GM12872 (cell line): ENCODE results near the gene TRERF1.

ENCODE experiments used
- TF ChIP-seq, protein P1 (sequence below): IDR thresholded peaks from 3 replicates; pipeline ENCODE4 v1.5.1; 2011; ENCODE audit warnings: low read depth, mild to moderate bottlenecking, low read length, moderate library complexity; ENCODE audit not compliant: insufficient read depth

Gene TRERF1

DNA sequence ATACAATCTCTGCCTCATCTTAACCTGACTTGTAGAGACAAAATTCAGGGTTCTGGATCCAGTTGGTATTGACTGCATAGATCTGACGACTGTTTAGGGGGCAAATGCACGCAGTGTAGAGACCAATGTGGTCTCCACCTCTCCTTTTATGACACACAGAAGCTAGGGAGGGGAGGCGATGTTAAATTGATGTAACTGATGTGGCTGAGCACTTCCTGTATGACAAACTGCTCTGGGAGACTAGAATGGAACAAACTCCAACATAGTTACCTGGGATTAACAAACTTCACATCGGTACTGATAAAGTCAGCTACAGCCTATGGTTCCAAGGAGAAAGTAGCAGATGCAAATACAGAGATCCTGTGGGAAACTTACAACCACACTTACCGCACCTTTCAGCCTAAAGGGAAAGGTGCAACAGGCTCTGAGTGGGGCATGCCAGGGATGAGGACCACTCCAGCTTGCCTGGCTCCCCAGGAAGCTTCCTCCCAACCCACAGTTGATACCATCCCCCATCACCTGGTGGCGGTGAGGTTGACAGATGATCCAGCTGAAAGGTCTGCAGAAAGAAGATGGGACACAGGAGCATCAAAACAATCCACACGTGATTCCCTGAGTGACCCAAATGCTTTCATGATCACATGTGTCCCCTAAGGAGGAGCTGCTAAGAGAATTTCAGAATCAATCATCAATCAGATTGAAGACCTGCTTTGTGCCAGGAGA lies 173.4 kb downstream of the TRERF1 start:
- TF ChIP-seq, protein P1, sequence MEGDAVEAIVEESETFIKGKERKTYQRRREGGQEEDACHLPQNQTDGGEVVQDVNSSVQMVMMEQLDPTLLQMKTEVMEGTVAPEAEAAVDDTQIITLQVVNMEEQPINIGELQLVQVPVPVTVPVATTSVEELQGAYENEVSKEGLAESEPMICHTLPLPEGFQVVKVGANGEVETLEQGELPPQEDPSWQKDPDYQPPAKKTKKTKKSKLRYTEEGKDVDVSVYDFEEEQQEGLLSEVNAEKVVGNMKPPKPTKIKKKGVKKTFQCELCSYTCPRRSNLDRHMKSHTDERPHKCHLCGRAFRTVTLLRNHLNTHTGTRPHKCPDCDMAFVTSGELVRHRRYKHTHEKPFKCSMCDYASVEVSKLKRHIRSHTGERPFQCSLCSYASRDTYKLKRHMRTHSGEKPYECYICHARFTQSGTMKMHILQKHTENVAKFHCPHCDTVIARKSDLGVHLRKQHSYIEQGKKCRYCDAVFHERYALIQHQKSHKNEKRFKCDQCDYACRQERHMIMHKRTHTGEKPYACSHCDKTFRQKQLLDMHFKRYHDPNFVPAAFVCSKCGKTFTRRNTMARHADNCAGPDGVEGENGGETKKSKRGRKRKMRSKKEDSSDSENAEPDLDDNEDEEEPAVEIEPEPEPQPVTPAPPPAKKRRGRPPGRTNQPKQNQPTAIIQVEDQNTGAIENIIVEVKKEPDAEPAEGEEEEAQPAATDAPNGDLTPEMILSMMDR: no peak

DNA sequence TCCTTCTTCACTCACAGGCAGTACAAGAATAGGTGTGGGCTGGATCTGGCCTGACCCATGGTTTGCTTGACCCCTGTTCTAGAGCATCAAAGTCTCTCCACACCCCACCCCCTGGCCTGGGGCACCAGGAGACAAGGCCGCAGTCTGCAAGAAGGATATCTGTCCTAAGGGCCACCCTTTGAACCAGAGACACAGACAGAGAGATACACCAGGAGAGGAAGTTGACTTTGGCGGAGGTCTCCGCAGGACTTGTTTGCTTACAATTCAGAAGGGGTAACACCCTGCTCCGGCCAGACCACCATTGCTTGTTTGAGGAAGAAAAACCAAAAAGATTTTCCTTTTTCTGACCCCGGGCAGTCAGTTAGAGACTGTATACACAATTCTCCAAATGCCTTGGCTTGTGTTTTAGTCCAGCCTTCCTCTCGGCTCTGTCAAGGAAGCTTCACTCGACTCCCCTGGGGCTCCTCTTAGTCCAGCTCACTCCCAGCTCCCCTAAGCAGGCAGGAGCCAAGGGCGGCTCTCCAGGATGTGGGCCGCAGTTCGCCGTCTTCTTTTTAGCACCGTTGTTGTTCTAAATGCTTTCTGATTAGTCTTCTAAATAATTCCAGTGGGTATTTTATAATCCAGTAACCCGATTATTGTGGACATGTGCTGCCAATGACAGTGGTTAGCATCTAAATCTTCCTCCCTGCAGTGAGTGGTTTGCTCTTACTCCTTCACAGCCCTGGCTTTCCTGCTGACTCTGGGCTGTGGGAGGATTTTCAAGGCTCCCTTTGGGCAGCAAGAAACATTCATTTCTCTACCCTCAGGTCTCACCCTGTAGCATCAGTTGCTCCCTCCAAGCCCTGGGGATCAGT lies 175.5 kb downstream of the TRERF1 start:
- TF ChIP-seq, protein P1: no peak

DNA sequence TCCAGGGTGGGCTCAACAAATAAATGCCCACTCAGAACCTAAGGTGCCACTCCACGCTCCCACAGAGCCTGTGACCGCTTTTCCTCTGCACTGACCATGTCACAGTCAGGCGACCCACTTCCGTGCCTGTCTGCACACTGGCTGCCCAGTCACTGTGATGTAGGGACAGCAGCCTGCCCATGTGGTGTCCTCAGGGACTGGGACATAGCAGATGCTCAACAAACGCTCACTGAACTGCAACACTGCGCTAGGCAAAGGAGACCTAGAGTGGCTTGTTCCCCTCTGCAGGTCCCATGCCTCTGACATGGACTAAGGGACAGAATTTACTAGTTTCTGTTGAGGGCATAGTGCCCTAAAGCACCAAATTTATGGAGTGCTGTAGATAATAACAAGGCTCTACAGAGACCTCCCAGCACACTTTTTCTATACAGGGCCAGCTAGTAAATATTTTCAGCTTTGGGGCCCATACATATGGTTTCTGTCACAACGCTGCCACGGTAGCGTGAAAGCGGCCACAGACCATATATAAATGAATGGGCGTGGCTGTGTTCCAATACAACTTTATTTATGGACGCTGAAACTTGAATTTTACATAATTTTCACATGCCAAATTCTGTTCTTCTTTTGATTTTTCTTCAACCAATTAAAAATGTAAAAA lies 176.2 kb downstream of the TRERF1 start:
- TF ChIP-seq, protein P1: no peak

DNA sequence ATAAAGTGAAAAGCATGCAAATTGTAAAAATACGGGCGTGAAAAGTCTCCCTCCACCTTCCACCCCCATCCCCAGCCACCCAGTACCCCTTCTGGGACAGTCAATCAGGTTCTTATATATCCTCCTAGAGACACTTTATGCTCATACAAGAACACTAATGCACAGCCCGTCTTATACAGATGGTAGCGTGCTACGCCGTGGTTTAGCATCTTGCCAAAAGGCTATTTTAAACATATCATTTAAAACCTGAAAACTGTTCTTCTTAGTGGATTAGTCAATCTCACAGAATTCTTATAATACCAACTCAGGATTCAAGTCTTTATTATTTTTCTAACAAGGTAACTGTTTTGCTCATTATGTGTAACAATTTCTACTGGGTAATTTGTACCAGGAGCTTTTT lies 176.8 kb downstream of the TRERF1 start:
- TF ChIP-seq, protein P1: no peak

DNA sequence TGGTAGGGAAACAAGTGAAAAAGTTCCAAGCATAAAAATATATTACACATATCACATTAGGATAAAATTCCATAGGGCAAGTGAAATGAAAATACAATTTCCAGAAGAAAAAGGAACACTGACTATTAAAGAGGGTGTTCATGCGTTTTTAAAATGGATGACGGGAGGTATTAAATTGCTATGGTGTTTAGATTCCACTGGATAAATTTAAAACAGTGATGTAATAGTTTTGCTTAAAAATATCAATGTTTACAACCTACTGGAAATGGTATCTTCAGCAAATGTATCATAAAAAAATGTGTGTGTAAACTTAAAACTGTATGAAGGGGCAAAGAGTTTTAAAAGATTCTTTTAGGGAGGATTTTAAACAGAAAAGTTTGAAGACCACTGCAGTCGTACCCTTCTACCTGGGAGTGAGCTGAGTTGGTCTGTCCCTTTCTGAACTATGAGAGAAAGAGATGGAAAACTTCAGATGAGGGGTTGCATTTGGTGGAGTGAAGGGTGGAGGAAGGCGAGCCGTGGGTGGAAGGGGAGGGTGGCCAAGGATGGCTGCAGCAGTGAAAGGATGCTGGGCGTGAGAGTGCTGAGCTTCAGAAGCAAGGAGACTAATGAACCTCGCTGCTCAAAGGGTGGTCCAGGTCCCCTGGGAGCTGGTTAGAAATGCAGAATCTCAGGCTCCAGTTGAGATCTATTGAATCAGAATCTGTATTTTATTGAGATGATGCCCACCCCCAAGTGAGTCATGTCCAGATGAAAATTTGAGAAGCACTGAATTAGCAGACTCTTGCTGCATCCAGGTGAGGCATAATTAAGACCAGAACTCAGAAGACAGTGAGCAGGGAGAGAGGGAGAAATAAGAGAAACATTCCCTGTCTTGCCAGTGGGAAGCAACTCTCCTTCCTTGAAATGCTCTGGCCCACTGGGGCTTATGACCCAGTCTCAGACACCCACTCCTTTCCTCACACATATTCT lies 179.6 kb downstream of the TRERF1 start:
- TF ChIP-seq, protein P1: no peak

DNA sequence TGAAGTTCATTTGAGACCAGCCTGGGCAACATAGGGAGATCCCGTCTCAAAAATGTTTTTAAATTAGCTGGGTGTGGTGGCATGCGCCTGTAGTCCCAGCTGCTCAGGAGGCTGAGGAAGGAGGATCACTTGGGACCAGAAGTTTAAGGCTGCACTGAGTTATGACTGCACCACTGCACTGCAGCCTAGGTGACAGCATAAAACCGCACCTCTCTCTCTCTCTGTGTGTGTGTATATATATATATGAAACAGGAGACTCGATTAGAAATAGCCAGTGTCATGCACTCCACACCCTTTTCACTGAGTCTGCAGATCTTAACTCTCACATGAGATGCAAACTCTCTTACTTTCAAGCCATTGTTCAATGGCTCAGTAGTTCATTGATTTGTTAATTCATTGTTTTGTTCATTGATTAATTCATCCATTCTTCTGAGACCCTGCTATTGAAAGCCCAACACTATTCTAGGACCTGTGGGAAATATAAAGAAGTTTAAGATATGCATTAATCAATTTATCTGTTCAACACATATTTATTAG lies 181.7 kb downstream of the TRERF1 start:
- TF ChIP-seq, protein P1: no peak
